NB4 (cell line): ENCODE results near the gene EIF1AY.

Experiments
- CTCF ChIP-seq: IDR thresholded peaks from one replicate; pipeline ENCODE4 v1.5.1; 2012; ENCODE audit warnings: low read depth, low read length
- MYC ChIP-seq: IDR thresholded peaks from 2 replicates; pipeline ENCODE4 v1.6.1; 2011; ENCODE audit warnings: low read depth, low read length
- POLR2A ChIP-seq: IDR thresholded peaks from 2 replicates; pipeline ENCODE4 v1.6.1; 2011; ENCODE audit warnings: mild to moderate bottlenecking; ENCODE audit not compliant: insufficient read length; ENCODE audit errors: extremely low read depth

DNA sequence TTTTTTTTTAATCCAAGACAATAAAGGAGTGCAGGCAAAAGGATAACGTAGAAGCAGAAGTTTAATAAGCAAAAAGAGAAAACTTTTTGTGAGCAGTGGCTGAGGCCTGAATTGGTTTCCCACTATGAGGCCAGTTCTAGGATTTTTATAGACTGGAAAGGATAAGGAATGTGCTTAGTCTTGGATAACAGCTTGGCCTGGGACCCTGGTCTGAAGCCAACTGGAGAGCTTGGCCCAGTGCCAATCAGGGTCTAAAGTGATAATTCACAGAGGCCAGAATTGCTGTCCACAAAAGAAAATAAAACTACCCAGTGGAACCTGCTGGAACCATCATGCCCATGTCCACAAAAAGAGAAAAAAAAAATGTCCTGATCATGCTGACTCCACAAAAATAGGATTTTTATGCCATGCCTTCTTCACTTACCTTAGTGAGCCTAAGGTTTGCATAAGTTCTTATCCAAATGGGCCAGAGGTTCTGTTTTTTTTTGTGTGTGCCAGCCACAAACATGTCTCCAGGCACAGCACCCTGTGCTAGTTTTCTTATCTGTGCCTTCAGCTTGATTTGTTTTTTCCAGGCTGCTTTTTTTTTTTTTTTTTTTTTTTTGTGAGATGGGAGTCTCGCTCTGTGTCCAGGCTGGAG, 15.6 kb upstream of the EIF1AY start:
- TF ChIP-seq CTCF (no peak), POLR2A (no peak), MYC (no peak)
